ENCODE measurements around the gene IL21R.

Gene IL21R

GRCh38 chr16:27401768-27402568, at the start of gene IL21R:
TSS of gene IL21R (plus strand) at chr16:27402174. CDS start at chr16:27430072, 27,898 bp downstream.
- DNase-seq = peak; percentile 67

DNA sequence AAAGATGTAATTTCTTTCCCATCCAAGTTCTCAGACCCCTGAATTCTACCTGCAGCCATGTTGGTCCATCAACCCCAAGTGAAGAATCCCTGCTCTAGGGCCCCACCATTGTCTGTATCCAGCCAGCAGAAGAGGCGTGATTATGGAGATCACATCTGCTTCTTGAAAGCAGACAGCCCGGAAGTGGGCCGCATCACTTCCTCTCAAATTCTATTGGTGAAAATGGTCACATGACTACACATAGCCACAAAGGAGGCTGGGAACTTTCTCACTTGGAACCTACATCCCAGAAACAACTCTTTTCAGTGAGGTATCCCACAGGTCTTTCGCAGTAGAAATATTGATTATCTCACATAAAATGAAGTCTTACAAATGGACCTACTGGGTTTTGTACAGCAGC, 48.1 kb upstream of the IL21R start:
- no peak for DNase-seq

- DNase-seq = no peak
Measured at GRCh38 chr16:27355610-27356009, 46.4 kb upstream of the IL21R start.

DNA sequence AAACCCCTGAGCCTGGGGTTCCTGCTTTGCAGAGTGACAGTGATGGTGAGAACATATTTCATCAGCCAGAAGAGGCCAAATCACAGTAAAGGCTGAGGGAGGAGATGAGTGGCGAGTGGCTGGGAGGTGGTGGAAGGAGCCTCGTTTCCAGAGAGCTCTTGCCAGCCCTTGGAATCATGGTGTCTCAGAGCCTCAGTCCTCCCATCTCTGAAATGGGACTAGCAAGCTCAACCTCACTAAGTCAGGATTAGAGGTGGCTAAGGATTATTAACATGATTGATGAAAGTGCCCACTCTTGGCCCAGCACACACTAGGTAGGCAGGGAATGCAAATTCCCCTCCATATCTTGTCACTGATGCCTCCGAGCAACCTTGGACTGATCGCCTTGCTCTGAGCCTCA, 45.2 kb upstream of the IL21R start:
- DNase-seq = no peak

- DNase-seq = no peak
Measured at GRCh38 chr16:27359051-27359450, 42.9 kb upstream of the IL21R start.

DNA sequence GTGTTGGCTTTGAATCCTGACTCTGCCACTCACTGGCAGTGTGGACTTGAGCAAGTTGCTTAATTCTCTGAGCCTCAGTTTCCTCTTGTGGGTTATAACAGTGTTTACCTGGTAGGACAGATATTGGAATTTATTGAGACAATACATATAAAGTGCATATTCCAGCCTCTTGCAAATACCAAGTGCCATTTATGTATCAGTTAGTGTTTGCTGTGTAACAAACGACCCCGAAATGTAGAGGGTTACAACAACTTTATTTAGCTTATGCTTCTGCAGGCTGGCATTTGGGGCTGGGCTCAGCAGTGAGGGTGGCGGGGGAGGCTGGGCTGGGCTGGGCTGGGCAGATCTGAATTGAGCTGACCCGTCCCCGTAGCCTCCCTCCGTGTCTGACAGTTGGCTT, 42.4 kb upstream of the IL21R start:
- DNase-seq = no peak

DNA sequence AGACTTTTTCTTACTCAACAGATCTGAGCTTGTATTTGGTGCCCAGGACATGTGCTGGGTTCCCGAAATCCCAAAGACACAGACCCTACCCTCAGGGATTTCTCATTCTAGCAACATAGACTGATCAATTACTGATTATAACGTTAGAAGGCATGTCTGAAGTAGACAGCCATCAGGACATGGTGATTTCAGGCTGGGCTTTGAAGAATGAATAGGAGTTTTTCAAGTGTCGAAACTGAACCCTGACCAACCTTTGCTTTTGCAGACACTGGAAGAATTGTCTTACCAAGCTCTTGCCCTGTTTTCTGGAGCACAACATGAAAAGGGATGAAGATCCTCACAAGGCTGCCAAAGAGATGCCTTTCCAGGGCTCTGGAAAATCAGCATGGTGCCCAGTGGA, 40.0 kb upstream of the IL21R start:
- DNase-seq = no peak

DNA sequence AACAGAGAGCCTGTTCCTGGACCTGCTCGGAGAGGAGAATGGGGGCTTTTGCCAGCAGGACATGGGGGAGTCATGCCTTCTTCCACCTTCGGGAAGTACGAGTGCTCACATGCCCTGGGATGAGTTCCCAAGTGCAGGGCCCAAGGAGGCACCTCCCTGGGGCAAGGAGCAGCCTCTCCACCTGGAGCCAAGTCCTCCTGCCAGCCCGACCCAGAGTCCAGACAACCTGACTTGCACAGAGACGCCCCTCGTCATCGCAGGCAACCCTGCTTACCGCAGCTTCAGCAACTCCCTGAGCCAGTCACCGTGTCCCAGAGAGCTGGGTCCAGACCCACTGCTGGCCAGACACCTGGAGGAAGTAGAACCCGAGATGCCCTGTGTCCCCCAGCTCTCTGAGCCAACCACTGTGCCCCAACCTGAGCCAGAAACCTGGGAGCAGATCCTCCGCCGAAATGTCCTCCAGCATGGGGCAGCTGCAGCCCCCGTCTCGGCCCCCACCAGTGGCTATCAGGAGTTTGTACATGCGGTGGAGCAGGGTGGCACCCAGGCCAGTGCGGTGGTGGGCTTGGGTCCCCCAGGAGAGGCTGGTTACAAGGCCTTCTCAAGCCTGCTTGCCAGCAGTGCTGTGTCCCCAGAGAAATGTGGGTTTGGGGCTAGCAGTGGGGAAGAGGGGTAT, 39.3 kb upstream of the IL21R start:
- DNase-seq = no peak

GRCh38 chr16:27363246-27363632, 38.7 kb upstream of the IL21R start:
- no peak for DNase-seq

GRCh38 chr16:27363797-27364196, 38.2 kb upstream of the IL21R start:
- no peak for DNase-seq

- DNase-seq = no peak
Measured at GRCh38 chr16:27364493-27365141, 37.4 kb upstream of the IL21R start.

GRCh38 chr16:27365142-27366089, 36.6 kb upstream of the IL21R start:
- DNase-seq = no peak

GRCh38 chr16:27366687-27367460, 35.1 kb upstream of the IL21R start:
- no peak for DNase-seq

DNA sequence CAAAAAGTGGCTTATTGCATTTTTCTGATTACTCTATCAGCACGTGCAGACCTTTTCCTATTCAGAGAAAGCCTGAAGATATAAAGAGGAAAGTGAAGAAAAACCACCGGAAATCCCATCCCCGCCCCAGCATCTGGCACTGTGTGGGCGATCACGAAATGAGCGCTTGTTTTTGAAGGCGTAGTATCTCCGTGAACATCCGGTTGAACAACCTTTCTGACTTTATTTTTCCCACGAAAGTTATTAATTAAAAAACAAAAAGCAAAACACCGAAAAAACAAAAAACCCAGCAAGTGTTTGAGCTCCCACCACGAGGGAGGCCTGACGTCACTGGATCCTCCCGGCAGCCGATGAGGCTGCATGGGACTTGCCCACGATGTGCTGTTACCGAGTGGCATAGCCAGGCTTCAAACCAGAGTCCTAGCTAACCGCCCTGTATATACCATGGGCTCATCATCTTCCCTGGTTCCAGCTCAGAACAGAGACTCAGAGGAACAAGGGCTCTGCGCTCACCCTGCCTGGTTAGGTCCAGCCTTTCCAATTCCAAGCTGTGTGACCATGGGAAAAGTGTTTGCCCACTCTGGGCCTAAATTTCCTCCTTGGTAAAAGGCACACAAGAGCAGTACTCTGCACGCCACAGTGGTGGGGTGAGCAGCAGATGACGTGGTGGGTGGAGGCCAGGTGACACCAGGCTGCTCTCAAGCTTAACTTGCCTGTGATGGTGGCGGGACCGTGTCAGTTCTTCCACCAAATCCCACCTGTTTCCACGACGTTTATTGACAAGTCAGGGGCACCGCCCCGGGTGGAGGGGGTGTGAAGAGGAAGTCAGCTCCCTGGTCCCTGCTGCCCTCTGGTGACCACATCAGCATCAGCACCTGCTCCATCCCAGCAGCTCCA, 34.3 kb upstream of the IL21R start:
- peak; percentile 84 for DNase-seq

DNA sequence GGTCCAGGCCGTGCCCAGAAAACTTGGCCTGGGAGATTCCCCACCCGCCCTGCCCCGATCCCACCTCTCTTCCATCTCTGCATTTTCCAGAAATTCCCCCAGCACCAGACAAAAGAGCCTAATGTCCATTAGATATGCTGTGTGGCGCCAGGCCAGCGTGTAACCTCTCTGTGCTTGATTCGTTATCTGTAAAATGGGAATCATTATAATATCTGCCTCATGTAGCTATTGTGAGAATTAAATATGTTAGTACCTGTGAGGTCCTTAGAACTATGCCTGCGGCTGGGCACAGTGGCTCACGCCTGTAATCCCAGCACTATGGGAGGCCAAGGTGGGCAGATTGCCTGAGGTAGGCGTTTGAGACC, 33.6 kb upstream of the IL21R start:
- DNase-seq = no peak

DNA sequence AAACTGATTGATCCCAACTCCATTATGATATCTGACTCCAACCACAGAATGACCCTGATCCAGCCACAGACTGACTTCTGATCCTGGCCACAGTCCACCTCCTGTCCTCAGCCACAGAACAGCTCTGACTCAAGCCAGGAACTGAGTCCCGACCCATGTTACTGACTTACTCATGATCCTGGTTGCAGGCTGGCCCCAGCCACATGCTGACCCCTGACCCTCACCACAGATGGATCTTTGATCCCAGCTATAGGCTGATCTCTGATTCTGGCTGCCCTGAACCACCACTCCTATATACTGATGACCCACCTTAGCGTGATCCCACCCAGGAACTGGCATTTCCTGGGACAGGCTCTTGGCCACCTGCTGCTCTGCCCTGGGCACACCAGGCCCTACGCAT, 32.2 kb upstream of the IL21R start:
- no peak for DNase-seq

- no peak for DNase-seq
Measured at GRCh38 chr16:27370318-27370717, 31.7 kb upstream of the IL21R start.

GRCh38 chr16:27373312-27373711, 28.7 kb upstream of the IL21R start:
- no peak for DNase-seq

DNA sequence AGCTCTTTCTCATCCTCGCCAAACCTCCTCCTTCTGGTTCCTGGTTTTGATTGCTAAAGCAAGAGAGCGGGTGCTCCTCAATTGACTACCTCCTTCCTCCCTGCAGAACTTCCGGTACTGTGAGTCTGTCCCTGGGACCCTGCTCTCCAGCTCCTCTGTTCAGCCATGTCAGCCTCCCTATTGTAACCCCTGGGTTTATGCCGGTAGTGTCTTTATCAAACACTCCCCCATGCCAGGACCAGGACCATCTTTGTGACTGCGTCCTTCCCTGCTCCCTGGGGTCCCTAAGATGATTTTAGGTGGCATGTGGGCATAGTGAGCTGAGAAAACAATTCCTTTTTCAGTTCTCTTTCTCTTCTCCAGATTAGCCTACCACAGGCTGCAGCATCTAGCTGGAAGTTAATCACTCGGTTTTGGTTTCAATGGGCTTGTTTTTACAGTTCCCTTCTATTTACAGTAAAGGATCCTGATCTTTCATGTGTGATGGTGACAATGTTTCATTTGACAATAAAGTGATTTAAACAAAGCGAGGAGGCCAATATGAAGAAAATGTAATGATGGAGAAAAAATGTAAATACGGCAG, 27.7 kb upstream of the IL21R start:
- peak; percentile 75 for DNase-seq

DNA sequence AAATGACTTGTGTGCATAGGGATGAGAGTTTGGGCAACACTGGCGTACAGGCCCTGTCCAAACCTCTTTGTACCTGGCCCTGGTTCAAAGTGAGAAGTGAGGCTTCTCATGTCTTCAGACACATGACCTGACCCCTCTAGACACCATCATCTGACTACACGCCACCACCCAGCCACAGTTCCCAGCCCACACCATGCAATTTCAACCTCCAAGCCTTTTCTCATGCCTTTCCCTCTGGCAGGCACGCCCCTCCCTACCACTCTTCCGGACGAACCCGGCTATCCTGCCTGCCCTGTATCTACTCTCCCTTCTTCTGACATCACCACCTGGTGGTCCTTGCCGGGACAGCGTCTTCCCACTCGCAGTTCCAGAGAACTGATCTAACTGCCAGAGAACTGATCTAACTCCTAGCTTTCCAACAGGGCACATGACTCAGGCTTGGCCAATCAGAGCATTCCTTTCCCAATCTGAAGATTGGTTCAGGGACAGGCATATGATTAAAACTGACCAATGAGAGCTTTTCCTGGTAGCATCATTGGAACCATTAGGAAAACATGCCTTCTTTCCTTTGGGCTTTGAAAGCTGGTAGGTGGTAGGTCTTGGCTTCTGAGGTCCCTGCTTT, 27.1 kb upstream of the IL21R start:
- peak; percentile 88 for DNase-seq

Measured in GF-D8 (cell line).